Activated T-cell treated with anti-CD3 and anti-CD28 coated beads, Interleukin-2, amount 50 U/mL, for 48 hours (primary cell): ENCODE results near the gene RASSF4.
A peak's percentile ranks its signal among the peaks of the same experiment; 100 is the strongest.

Source experiments
- DNase-seq, 2 experiments: peaks; one replicate each; pipeline ENCODE4 v3.0.0-alpha.2; 2020

RASSF4 gene

GRCh38 chr10:44977287-44978212 is 17.9 kb downstream of the RASSF4 start:
- no peak for DNase-seq

DNA sequence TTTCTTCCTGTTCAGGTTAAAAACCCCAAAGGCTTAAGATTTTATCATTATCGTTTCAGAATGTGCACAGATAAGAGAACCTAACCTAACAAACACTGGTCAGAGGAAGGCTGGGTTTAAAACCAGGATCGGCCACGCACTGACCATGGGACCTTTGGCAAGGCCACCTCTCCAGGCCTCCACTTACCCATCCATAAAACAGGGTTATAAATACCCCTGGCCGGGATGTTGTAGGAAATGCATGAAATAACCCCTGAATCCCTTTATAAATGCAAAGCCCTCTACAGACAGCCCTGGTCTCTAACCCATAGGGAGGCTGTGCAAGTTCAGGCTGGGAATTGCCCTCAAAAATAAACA is 18.6 kb downstream of the RASSF4 start:
- DNase-seq: no peak

- DNase-seq: no peak
Observed at GRCh38 chr10:44978570-44979280, 19.1 kb downstream of the RASSF4 start, which contains the start of gene DEPP1. Gene DEPP1 (minus strand): TSS chr10:44978809. CDS start chr10:44978030, 779 bp downstream.

DNA sequence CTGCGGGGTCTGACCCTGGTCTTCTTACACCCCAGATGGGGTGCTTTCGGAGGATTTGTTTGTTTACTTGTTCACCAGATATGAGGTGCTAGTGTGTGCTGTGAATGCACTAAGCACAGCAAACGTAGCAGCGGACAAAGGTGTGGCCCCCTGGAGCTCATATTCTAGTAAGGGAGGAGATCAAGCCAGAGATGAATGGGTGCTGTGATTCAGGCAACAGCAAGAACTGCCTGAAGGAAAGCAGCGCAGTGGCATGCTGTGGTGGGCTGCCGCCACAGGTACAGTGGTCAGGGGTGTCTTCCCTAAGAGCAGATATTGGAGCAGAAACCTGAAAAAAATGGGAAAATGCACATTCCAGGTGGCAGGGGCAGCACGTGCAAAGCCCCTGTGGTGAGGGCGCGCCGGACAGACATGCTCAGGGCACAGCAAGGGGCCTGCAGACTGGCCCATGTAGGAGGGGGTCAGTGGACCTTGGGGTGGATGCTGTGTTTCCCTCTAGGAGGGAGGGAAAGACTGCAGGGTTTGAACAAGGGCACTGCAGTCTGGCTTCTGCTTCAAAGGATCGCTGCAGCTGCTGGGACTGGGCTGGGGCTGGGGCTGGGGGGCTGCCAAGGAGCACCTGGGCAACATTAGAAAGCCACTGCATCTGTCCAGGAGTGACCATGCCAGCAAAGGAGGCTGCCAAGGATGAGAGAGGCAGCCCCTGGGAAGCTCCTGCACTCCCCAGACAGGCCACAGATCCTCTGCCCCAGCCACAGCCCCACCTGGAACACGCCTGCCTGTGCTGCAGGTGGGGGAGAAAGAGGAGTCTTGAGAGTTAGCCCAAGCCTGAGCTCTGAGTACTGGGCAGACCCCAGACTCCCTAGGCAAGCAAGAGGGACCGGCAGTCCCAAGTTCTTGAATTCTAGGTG is 19.9 kb downstream of the RASSF4 start:
- DNase-seq: no peak

DNA sequence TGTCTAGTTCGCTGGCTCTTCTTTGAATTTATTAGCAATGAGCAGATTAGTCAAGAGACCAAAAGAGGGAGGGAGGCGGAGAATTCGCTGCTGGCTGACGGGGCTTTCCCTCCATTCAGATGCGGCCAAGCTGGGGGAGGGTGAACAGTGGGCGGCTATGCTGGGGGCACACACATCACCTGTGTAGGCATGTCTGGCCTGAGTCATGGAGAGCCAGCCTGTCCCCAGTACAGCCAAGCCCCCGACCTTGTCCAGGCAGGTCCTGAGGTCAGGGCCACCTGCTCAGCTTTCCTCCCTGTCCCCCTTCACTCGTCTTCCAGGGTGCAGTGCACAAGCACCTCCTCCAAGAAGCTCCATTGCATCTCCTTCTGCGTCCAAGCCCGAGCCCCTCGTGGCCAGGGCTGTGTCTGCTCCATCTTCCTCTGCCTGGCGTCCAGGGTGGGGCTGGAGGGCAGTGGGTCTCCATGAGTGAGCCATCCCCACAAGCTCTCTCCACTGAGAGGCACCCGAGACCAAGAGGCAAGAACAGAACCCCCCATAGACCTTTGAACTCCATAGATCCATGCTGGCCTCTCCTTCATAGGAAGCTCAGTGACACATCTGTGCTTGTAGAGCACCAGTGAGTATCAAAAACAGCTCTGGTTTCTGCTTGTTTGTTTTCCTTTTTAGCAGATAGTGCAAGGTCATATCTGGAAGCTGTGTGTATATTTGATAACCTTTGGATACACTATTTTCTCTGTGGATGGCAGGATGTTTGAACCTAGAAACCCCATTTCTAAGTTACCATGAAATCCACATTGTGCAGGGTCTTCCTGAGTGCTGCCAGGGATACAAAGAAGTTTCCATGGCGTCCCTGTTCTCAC is 20.9 kb downstream of the RASSF4 start:
- DNase-seq: no peak

- no peak for DNase-seq
Observed at GRCh38 chr10:44981172-44982113, 21.8 kb downstream of the RASSF4 start.

DNA sequence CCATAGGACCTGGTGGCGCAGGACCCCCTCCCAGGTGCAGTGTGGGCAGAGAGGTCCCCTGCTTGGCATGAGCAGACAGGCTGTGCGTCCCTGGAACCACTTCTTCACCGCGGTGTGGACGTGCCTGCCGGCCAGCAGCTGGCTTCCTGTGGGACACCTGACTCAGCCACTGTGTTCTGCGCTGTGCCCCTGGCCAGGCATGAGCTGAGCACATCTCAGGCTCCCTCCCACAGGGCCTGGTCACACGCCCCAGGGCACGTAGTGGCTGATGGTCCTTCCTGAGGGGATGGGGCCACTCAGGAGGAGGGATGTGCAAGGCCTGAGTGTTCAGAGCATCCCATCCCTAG is 22.5 kb downstream of the RASSF4 start:
- no peak for DNase-seq

DNA sequence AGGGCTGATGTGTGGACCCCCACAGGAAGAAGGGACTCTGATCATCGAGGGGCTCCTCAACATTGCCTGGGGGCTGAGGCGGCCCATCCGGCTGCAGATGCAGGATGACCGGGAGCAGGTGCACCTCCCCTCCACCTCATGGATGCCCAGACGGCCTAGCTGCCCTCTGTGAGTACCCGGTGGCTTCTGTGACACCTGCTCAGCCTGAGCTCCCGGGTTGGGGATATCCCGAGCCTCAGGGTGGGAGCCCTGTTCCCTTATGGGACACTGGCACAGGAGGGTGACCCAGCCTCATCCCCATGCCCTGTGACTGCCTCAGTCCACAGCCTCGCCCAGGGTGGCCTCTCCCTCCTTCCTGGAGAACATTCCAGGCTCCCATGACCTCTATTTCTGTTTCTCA is 22.9 kb downstream of the RASSF4 start:
- no peak for DNase-seq

GRCh38 chr10:44983066-44983894 is 23.7 kb downstream of the RASSF4 start:
- DNase-seq: no peak

DNA sequence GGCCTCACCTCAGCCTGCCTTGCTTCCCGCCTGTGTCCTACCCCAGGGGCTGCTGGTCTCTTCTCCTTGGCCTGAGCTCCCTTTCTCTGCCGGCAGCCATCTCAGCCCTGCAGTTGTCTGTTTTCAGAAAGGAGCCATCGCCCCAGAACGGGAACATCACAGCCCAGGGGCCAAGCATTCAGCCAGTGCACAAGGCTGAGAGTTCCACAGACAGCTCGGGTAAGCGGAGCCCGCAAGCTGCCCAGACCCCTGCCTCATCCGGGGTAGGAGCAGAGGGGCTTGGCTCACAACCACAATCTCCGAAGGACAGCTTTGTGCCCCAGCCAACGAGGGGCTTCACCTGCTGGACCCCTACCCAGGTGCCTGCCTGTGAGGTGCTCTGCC is 24.3 kb downstream of the RASSF4 start:
- DNase-seq: no peak

- no peak for DNase-seq
Observed at GRCh38 chr10:44984671-44985101, 25.1 kb downstream of the RASSF4 start.

GRCh38 chr10:44985175-44985681 is 25.6 kb downstream of the RASSF4 start:
- no peak for DNase-seq

DNA sequence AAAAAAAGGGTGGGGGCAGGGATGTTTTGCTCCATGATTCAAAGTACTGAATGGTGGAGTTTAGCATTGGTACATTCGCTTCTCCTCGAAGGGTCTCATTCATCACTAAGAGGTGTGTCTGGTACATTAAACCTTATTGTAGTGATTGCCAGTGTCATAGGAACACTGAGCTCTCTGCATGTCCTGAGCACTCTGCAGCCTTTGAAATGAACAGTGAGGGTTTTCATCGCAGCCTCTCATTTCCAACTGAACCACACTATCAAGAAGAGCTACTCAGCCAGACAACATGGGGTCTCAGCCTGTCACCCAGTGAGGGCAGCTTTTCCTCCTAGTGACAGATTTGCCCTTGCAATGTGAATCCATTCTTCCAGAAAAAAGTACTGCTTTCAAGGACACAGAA is 26.6 kb downstream of the RASSF4 start:
- DNase-seq: no peak

GRCh38 chr10:44986670-44987069 is 27.1 kb downstream of the RASSF4 start:
- DNase-seq: no peak

- DNase-seq: peak in 1 of 2 experiments; percentile 7
Observed at GRCh38 chr10:44988957-44989585, 29.5 kb downstream of the RASSF4 start.

DNA sequence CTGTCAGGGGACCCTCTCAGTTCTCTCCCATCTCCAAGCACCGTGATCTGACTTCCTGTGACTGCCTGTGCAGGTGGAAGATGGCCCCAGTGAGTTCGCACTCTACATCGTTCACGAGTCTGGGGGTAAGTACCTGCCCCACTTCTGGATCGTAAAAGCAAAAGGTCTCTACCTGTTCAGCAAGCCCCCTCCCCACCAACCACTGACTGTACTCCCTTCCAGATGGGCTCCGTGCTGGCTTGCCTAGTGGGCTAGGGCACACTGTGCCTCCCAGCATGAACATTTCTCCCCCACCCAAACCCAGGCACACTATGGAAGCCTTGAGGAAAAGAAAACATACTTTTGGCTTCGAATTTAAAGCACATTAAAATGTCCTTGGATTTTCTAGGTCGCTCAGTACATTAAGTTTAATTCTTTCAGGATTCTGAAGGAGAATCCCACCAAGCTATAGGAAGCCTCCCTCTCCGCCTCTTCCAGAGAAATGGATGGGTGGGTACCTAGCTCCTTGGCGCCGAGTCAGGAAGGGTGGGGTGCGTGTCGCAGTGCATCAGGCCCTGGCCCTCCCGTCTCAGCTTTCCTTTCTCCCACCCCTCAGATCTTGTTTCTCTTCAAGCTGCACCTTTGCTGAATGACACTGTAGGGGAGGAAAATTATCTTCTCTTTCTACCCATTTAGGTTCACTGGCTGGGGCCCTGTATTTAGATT is 30.1 kb downstream of the RASSF4 start:
- peak in 1 of 2 experiments; percentile 2 for DNase-seq

- DNase-seq: no peak
Observed at GRCh38 chr10:44990302-44990655, 30.7 kb downstream of the RASSF4 start.

GRCh38 chr10:44990965-44991364 is 31.4 kb downstream of the RASSF4 start:
- no peak for DNase-seq

GRCh38 chr10:44991571-44991970 is 32.0 kb downstream of the RASSF4 start:
- DNase-seq: no peak
